SH-SY5Y (cell line): ENCODE data around the gene TRIM44.

Experiments
- GATA2 ChIP-seq: IDR thresholded peaks from 2 replicates; pipeline ENCODE4 v1.6.1; 2011; ENCODE audit warnings: mild to moderate bottlenecking, low read depth, low read length
- GATA3 ChIP-seq: IDR thresholded peaks from 2 replicates; pipeline ENCODE4 v1.6.1; 2011; ENCODE audit warnings: low read depth, mild to moderate bottlenecking, low read length, moderate library complexity

GRCh38 chr11:35626501-35626900, 36.1 kb upstream of the TRIM44 start:
- TF ChIP-seq GATA2: no peak
- TF ChIP-seq GATA3: no peak
